Prostate gland (tissue), 2 donors: ENCODE data around the gene CARMIL1. TPM values are rescaled to one million over a fixed set of nuclear protein-coding genes. Genes with fewer than 3 reads are reported as not detected.

Experiments used
- DNase-seq: peaks from one replicate; pipeline ENCODE4 v3.0.0-alpha.2; 2019; ENCODE audit warnings: low spot score
- H3K27ac ChIP-seq, 2 donors: fragments of 200-600 bp; sonication (generic); 2 replicates each; pipeline ENCODE4 v1.5.1; 2017 to 2019
- H3K27me3 ChIP-seq: fragments of 200-600 bp; sonication (generic); replicated peaks from 2 replicates; pipeline ENCODE4 v1.5.1; 2019; ENCODE audit not compliant: insufficient read depth
- H3K36me3 ChIP-seq, 2 donors: fragments of 200-600 bp; sonication (generic); 1 replicate in 1 of 2; 2 replicates in 1 of 2; pipeline versions ENCODE4 v1.5.1 to v1.8.1; 2017 to 2019
- H3K4me1 ChIP-seq: fragments of 200-600 bp; sonication (generic); replicated peaks from 2 replicates; pipeline ENCODE4 v1.5.1; 2019
- H3K4me3 ChIP-seq, 2 donors: fragments of 200-600 bp; sonication (generic); 2 replicates each; pipeline ENCODE4 v1.5.1; 2017 to 2019
- H3K9me3 ChIP-seq: fragments of 200-600 bp; sonication (generic); 2 replicates; pipeline ENCODE4 v1.5.1; 2017
- CTCF ChIP-seq, 4 experiments: fragments of 200-600 bp in 2 of 4; fragments of 450-650 bp in 2 of 4; sonication (generic) in 2 of 4; IDR thresholded peaks; 1 replicate in 3 of 4; 2 replicates in 1 of 4; pipeline ENCODE4 v1.5.1; 2016 to 2019; ENCODE audit warnings: antibody characterized with exemption in 4 of 4, mild to moderate bottlenecking in 2 of 4, moderate library complexity in 2 of 4
- POLR2A ChIP-seq: fragments of 450-650 bp; IDR thresholded peaks from one replicate; pipeline ENCODE4 v1.6.1; 2016; ENCODE audit warnings: antibody characterized with exemption, mild to moderate bottlenecking
- POLR2AphosphoS5 ChIP-seq: sonication (generic); formaldehyde crosslinking; IDR thresholded peaks from one replicate; pipeline ENCODE4 v1.6.1; 2017; ENCODE audit warnings: antibody characterized with exemption
- WGBS: methylation state at CpG from one replicate; pipeline ENCODE4 v1.1.5; 2018; 5-methylcytosine and 5-hydroxymethylcytosine counted together
- intact Hi-C: fragments of 100-400 bp; cut with DNase I; formaldehyde crosslinking; loops from one replicate; pipeline ENCODE4 v1.14.2; 2022
- total RNA-seq, 2 donors: library from RNA; depleted of rRNA; stranded (reverse); fragments of >200 nt; gene quantifications; one replicate each; pipeline ENCODE4 v1.1.0, GENCODE V29; 2016

Gene CARMIL1
- total RNA-seq, 2 donors from 2014 or later = 12.9 to 71.7 TPM

- intact Hi-C loops = loop anchor here (5.0 kb wide), 1 partner anchor 335 kb away; no protein-coding TSS in a partner anchor
- Histone ChIP-seq H3K4me3 (no peak overlapping the region), H3K4me1 (peaks cover 3% of the 10 kb centered on the region), H3K27me3 (no peaks in the 10 kb centered on the region), H3K36me3 (no peaks in the 10 kb centered on the region), H3K27ac (no peak overlapping the region), H3K9me3 (no peaks in the 10 kb centered on the region)
- no peak for DNase-seq
- TF ChIP-seq POLR2A (no peak), CTCF (IDR thresholded peaks at IDR 0.05) (peak in 3 of 4 experiments; percentile 68 to 70 (median 70)), POLR2AphosphoS5 (peak; percentile 55)
- WGBS = 13% methylated on average over 4 of the region's 4 CpGs
These were observed 322.9 kb downstream of the CARMIL1 start for GRCh38 chr6:25601800-25602673.

- intact Hi-C loops = loop anchor here (5.0 kb wide), 1 partner anchor 335 kb away; no protein-coding TSS in a partner anchor
- TF ChIP-seq POLR2A (no peak), CTCF (IDR thresholded peaks at IDR 0.05) (no peak), POLR2AphosphoS5 (no peak)
- H3K27ac ChIP-seq = no peak overlapping the region
- 100% methylated on average over 1 of the region's 1 CpG for whole genome bisulfite sequencing
- no peaks in the 10 kb centered on the region for H3K36me3 ChIP-seq
- DNase-seq = no peak
- no peak overlapping the region for H3K4me3 ChIP-seq
- no peaks in the 10 kb centered on the region for H3K9me3 ChIP-seq
- no peaks in the 10 kb centered on the region for H3K27me3 ChIP-seq
- H3K4me1 ChIP-seq = peaks cover 3% of the 10 kb centered on the region
These were observed 323.5 kb downstream of the CARMIL1 start for GRCh38 chr6:25602674-25602982.

- intact Hi-C loops = loop anchor here (5.0 kb wide), 1 partner anchor 336 kb away; no protein-coding TSS in a partner anchor
- Histone ChIP-seq H3K4me3 (no peak overlapping the region), H3K27ac (no peak overlapping the region), H3K4me1 (peaks cover 3% of the 10 kb centered on the region), H3K27me3 (no peaks in the 10 kb centered on the region), H3K9me3 (no peaks in the 10 kb centered on the region), H3K36me3 (no peaks in the 10 kb centered on the region)
- 89% methylated on average over 1 of the region's 1 CpG for WGBS
- DNase-seq = no peak
- no peak for TF ChIP-seq POLR2A
- no peak for TF ChIP-seq POLR2AphosphoS5
- no peak for TF ChIP-seq CTCF (IDR thresholded peaks at IDR 0.05)
These were observed 324.1 kb downstream of the CARMIL1 start for GRCh38 chr6:25603251-25603650.

GRCh38 chr6:25606151-25606550, 327.0 kb downstream of the CARMIL1 start:
- H3K27ac ChIP-seq = no peak overlapping the region
- TF ChIP-seq CTCF (IDR thresholded peaks at IDR 0.05) = no peak
- TF ChIP-seq POLR2A = no peak
- no peak for TF ChIP-seq POLR2AphosphoS5
- DNase-seq = no peak
- no peak overlapping the region for H3K4me3 ChIP-seq
- no peaks in the 10 kb centered on the region for H3K36me3 ChIP-seq
- H3K4me1 ChIP-seq = peaks cover 3% of the 10 kb centered on the region
- H3K9me3 ChIP-seq = no peaks in the 10 kb centered on the region
- intact Hi-C loops = no loop called here
- 87% methylated on average over 11 of the region's 11 CpGs for WGBS
- no peaks in the 10 kb centered on the region for H3K27me3 ChIP-seq
